Psoas muscle (tissue), 8 donors: Measurements from ENCODE around the gene ACER3. TPM values are rescaled to one million over a fixed set of nuclear protein-coding genes. Genes with fewer than 3 reads are reported as not detected.
A peak's percentile ranks its signal among the peaks of the same experiment; 100 is the strongest.

Source experiments
- ATAC-seq, 4 donors: fragments of 200-7000 bp; cut with Tn5 transposase; one replicate each; pipeline ENCODE4 v1.9.1; 2020; ENCODE audit warnings: moderate library complexity in 3 of 4, mild to moderate bottlenecking in 2 of 4
- DNase-seq, 2 donors: peaks; one replicate each; pipeline ENCODE4 v3.0.0-alpha.2; 2020
- H3K27ac ChIP-seq: fragments of 200-600 bp; one replicate; pipeline ENCODE4 v1.8.0; 2022
- H3K27me3 ChIP-seq, 3 donors: fragments of 200-600 bp in 1 of 3; one replicate each; pipeline versions ENCODE4 v1.6.1 to v1.8.0; 2013 to 2022; ENCODE audit warnings: low read length in 2 of 3, mild to moderate bottlenecking in 2 of 3, moderate library complexity in 1 of 3; ENCODE audit not compliant: insufficient read depth in 3 of 3
- H3K36me3 ChIP-seq, 2 donors: fragments of 200-600 bp in 1 of 2; one replicate each; pipeline versions ENCODE4 v1.6.1 to v1.8.0; 2013 to 2022; ENCODE audit warnings: low read depth in 1 of 2, mild to moderate bottlenecking in 1 of 2, moderate library complexity in 1 of 2; ENCODE audit not compliant: insufficient read depth in 1 of 2
- H3K4me1 ChIP-seq: fragments of 200-600 bp; one replicate; pipeline ENCODE4 v1.8.0; 2022
- H3K4me3 ChIP-seq: fragments of 200-600 bp; one replicate; pipeline ENCODE4 v1.8.0; 2022; ENCODE audit warnings: mild to moderate bottlenecking
- H3K9me3 ChIP-seq: fragments of 200-600 bp; one replicate; pipeline ENCODE4 v1.8.0; 2022
- CTCF ChIP-seq: fragments of 200-600 bp; IDR thresholded peaks from one replicate; pipeline ENCODE4 v1.8.0; 2022; ENCODE audit warnings: antibody characterized with exemption
- WGBS, 3 donors: extraction: QIAGEN DNeasy Blood & Tissue Kit; methylation state at CpG; one replicate each; pipeline versions ENCODE4 v1.1.6 to v1.1.7; 2013; 5-methylcytosine and 5-hydroxymethylcytosine counted together
- intact Hi-C, 2 donors: fragments of 100-400 bp; cut with DNase I; formaldehyde crosslinking; loops; one replicate each; pipeline versions ENCODE4 v1.11.0 to v1.14.2; 2022
- polyA plus RNA-seq, 3 donors: library from polyadenylated mRNA; stranded (reverse); fragments of 200-250 nt; gene quantifications; one replicate each; pipeline ENCODE4 v1.2.3, GENCODE V29; 2013
- total RNA-seq, 4 donors: library from RNA; stranded (reverse); fragmentation: NEBNext Ultra II Directional in 2 of 4; extraction: Animal tissue kit (Norgen Biotek cat#: 25700) in 2 of 4; gene quantifications; one replicate each; pipeline versions ENCODE4 v1.2.1 to v1.2.4, GENCODE V29; 2021 to 2023
- donor health status: healthy with polysubstance abuse.
- donor health status: DM: no; HTN: no; CAD: no; lungs with moderate emphysema.
- donor health status: Bipolar disorder and iron deficiency.
- donor health status: healthy.
- donor health status: DM: yes; HTN: yes; CAD: no.
- donor health status: DM: no; HTN: no; CAD: no.
- donor health status: DM: no; HTN: no; CAD: no.
- donor health status: DM: yes; HTN: yes; CAD: no.

The ACER3 gene
- total and polyA plus RNA-seq, 7 donors = 0.76 to 6.3 (median 3.4) TPM

GRCh38 chr11:76832361-76832760, 28.4 kb upstream of the ACER3 start:
- Histone ChIP-seq H3K36me3 (no peaks in the 10 kb centered on the region), H3K9me3 (no peaks in the 10 kb centered on the region), H3K27ac (no peak overlapping the region), H3K4me1 (no peaks in the 10 kb centered on the region), H3K27me3 (peaks cover 0 to 2% (median 0%) of the 10 kb centered on the region in 3 donors), H3K4me3 (no peak overlapping the region)
- TF ChIP-seq CTCF = no peak
- intact Hi-C loops = no loop called here
- no peak for DNase-seq
- ATAC-seq = no peak

- Histone ChIP-seq H3K9me3 (no peaks in the 10 kb centered on the region), H3K27ac (no peak overlapping the region), H3K36me3 (no peaks in the 10 kb centered on the region), H3K4me1 (peaks cover 5% of the 10 kb centered on the region), H3K4me3 (no peak overlapping the region), H3K27me3 (peaks cover 0 to 2% (median 0%) of the 10 kb centered on the region in 3 donors)
- intact Hi-C loops = no loop called here
- TF ChIP-seq CTCF = no peak
- no peak for ATAC-seq
- WGBS, 3 donors = 86 to 89% (median 86%) methylated on average over 3 of the region's 3 CpGs
- no peak for DNase-seq
These were observed 26.6 kb upstream of the ACER3 start for GRCh38 chr11:76834151-76834550.

- peaks cover 0 to 2% (median 0%) of the 10 kb centered on the region in 3 donors for H3K27me3 ChIP-seq
- intact Hi-C loops = no loop called here
- DNase-seq = no peak
- no peak for TF ChIP-seq CTCF
- no peaks in the 10 kb centered on the region for H3K36me3 ChIP-seq
- no peak for ATAC-seq
- H3K4me3 ChIP-seq = no peak overlapping the region
- H3K9me3 ChIP-seq = no peaks in the 10 kb centered on the region
- peaks cover 5% of the 10 kb centered on the region for H3K4me1 ChIP-seq
- 91 to 98% (median 97%) methylated on average over 2 of the region's 2 CpGs for WGBS, 3 donors
- H3K27ac ChIP-seq = no peak overlapping the region
These were observed 25.7 kb upstream of the ACER3 start for GRCh38 chr11:76835036-76835435.

- WGBS, 3 donors = 55 to 59% (median 57%) methylated on average over 5 of the region's 5 CpGs
- H3K27me3 ChIP-seq = peaks cover 0 to 2% (median 0%) of the 10 kb centered on the region in 3 donors
- H3K36me3 ChIP-seq = no peaks in the 10 kb centered on the region
- ATAC-seq (no peak), DNase-seq (peak in 1 of 2 donors; percentile 24)
- TF ChIP-seq CTCF = no peak
- no peak overlapping the region for H3K27ac ChIP-seq
- no peak overlapping the region for H3K4me3 ChIP-seq
- H3K4me1 ChIP-seq = peaks cover 5% of the 10 kb centered on the region
- no peaks in the 10 kb centered on the region for H3K9me3 ChIP-seq
- intact Hi-C loops = no loop called here
These were observed 24.6 kb upstream of the ACER3 start for GRCh38 chr11:76835928-76836612.
